Activated CD4-positive, alpha-beta T cell treated with anti-CD3 and anti-CD28 coated beads, Interleukin-2, Interleukin-6, amounts not matched to agents 100 ng/mL and 50 ng/mL, durations not matched to agents 16 hours and 8 hours (primary cell): Measurements from ENCODE around the gene BHLHA15.

Source experiments
- DNase-seq: peaks from one replicate; pipeline ENCODE4 v3.0.0-alpha.2; 2020

Gene BHLHA15

GRCh38 chr7:98189559-98189958 lies 21.7 kb upstream of the BHLHA15 start:
- DNase-seq, result no peak

GRCh38 chr7:98191668-98192431 lies 19.4 kb upstream of the BHLHA15 start:
- DNase-seq, result no peak

GRCh38 chr7:98192781-98193457 lies 18.3 kb upstream of the BHLHA15 start:
- DNase-seq, result no peak

GRCh38 chr7:98193474-98194180 lies 17.6 kb upstream of the BHLHA15 start:
- DNase-seq, result no peak

GRCh38 chr7:98194186-98194585 lies 17.1 kb upstream of the BHLHA15 start:
- no peak for DNase-seq

- no peak for DNase-seq
Measured at GRCh38 chr7:98194672-98195457, 16.4 kb upstream of the BHLHA15 start.

GRCh38 chr7:98196706-98197605 lies 14.3 kb upstream of the BHLHA15 start:
- no peak for DNase-seq

- no peak for DNase-seq
Measured at GRCh38 chr7:98199131-98199530, 12.1 kb upstream of the BHLHA15 start.

- DNase-seq, result no peak
Measured at GRCh38 chr7:98200364-98200763, 10.9 kb upstream of the BHLHA15 start.

GRCh38 chr7:98202367-98203195 lies 8.7 kb upstream of the BHLHA15 start:
- DNase-seq, result peak; percentile 77

GRCh38 chr7:98203261-98203963 lies 7.8 kb upstream of the BHLHA15 start:
- no peak for DNase-seq

- DNase-seq, result no peak
Measured at GRCh38 chr7:98203964-98204605, 7.2 kb upstream of the BHLHA15 start.

- DNase-seq, result no peak
Measured at GRCh38 chr7:98204670-98205069, 6.6 kb upstream of the BHLHA15 start.

- no peak for DNase-seq
Measured at GRCh38 chr7:98205162-98205845, 5.9 kb upstream of the BHLHA15 start.

- no peak for DNase-seq
Measured at GRCh38 chr7:98206451-98207330, 4.5 kb upstream of the BHLHA15 start.

- DNase-seq, result no peak
Measured at GRCh38 chr7:98209166-98209920, 1.9 kb upstream of the BHLHA15 start.

- DNase-seq, result no peak
Measured at GRCh38 chr7:98210513-98211220, 572 bp upstream of the BHLHA15 start.
